HepG2 (cell line): ENCODE data around the gene ITPR1. TPM values are rescaled to one million over a fixed set of nuclear protein-coding genes. Genes with fewer than 3 reads are reported as not detected.

Experiments
- ATAC-seq: fragments of 200-7000 bp; cut with Tn5 transposase; 3 replicates; pipeline ENCODE4 v1.9.1; 2020; ENCODE audit warnings: mild to moderate bottlenecking, moderate library complexity
- BruUV-seq: library from RNA; stranded (reverse); fragments of 400-500 nt; replicated peaks from 2 replicates; lab custom pipeline; 2021; lab: Mats Ljungman, UMichigan
- CTCF ChIA-PET: fragments of 300-600 bp; formaldehyde crosslinking; extraction: SDS; loops from one replicate; lab custom pipeline; 2021; ENCODE audit warnings: low total read pairs, inconsistent platforms, low intra/inter-chr PET ratio; lab: Yijun Ruan, JAX
- POLR2A ChIA-PET: fragments of 350-600 bp; sonication (Branson Sonifier 250); formaldehyde crosslinking; loops from one replicate; lab custom pipeline; 2020; ENCODE audit warnings: antibody characterized with exemption, inconsistent platforms; lab: Yijun Ruan, JAX
- DNase-seq: peaks from one replicate; pipeline ENCODE4 v3.0.0-alpha.2; 2015; ENCODE audit warnings: low spot score
- FAIRE-seq: peaks from 3 replicates; lab custom pipeline; 2011; peaks lifted over from hg19 to GRCh38; lab: Jason Lieb, UNC
- H2AFZ ChIP-seq: one replicate; pipeline ENCODE4 v1.6.1; 2011; ENCODE audit warnings: low read length, inconsistent platforms
- H3K27ac ChIP-seq: fragments of 300-600 bp; 3 replicates; pipeline ENCODE4 v1.8.0; 2011; ENCODE audit warnings: mixed run types, mild to moderate bottlenecking, mixed read lengths, low read length, inconsistent platforms; ENCODE audit not compliant: insufficient read depth; ENCODE audit errors: extremely low read length
- H3K27me3 ChIP-seq, 2 experiments: fragments of 200-600 bp in 1 of 2; 2 replicates in 1 of 2; 3 replicates in 1 of 2; pipeline versions ENCODE4 v1.6.0 to v1.8.0; 2011; ENCODE audit warnings: low read length in 2 of 2, mild to moderate bottlenecking in 2 of 2, moderate library complexity in 2 of 2, inconsistent platforms in 1 of 2; ENCODE audit not compliant: insufficient read depth in 2 of 2, control insufficient read depth in 1 of 2
- H3K36me3 ChIP-seq, 2 experiments: fragments of 200-600 bp in 1 of 2; replicated peaks in 1 of 2; 2 replicates in 1 of 2; 3 replicates in 1 of 2; pipeline versions ENCODE4 v1.5.1 to v1.8.0; 2011; ENCODE audit warnings: low read length in 2 of 2, inconsistent platforms in 1 of 2; ENCODE audit not compliant: insufficient read depth in 2 of 2, control insufficient read depth in 1 of 2
- H3K4me1 ChIP-seq: 2 replicates; pipeline ENCODE4 v1.5.1; 2012; ENCODE audit warnings: low read length, inconsistent platforms; ENCODE audit not compliant: insufficient read depth
- H3K4me2 ChIP-seq: 2 replicates; pipeline ENCODE4 v1.6.0; 2011; ENCODE audit warnings: low read depth, low read length, inconsistent platforms
- H3K4me3 ChIP-seq, 3 experiments: fragments of 200-600 bp in 1 of 3; sonication (generic), shearing (Covaris generic) in 1 of 3; replicated peaks in 1 of 3; 2 replicates each; pipeline ENCODE4 v1.5.1; 2011 to 2016; ENCODE audit warnings: low read length in 3 of 3, inconsistent platforms in 2 of 3, low read depth in 2 of 3, mild to moderate bottlenecking in 2 of 3, control low read depth in 1 of 3, mixed read lengths in 1 of 3; ENCODE audit not compliant: insufficient read depth in 1 of 3
- H3K79me2 ChIP-seq: one replicate; pipeline ENCODE4 v1.6.1; 2011; ENCODE audit warnings: low read length, inconsistent platforms; ENCODE audit not compliant: insufficient read depth
- H3K9ac ChIP-seq: 2 replicates; pipeline ENCODE4 v1.6.0; 2011; ENCODE audit warnings: mild to moderate bottlenecking, low read depth, low read length, inconsistent platforms; ENCODE audit not compliant: insufficient read depth
- H3K9me3 ChIP-seq: 2 replicates; pipeline ENCODE4 v1.5.1; 2012; ENCODE audit warnings: mild to moderate bottlenecking, low read length
- H4K20me1 ChIP-seq: 2 replicates; pipeline ENCODE4 v1.6.0; 2011; ENCODE audit warnings: inconsistent platforms, mild to moderate bottlenecking, low read length, moderate library complexity; ENCODE audit not compliant: insufficient read depth
- ARID3A ChIP-seq: IDR thresholded peaks from 2 replicates; pipeline ENCODE4 v1.6.1; 2012; ENCODE audit warnings: low read depth, low read length, improper control_type of control experiment
- ATF5 ChIP-seq: sonication (generic); formaldehyde crosslinking; IDR thresholded peaks from 2 replicates; pipeline ENCODE4 v1.4.0; 2020; ENCODE audit warnings: mild to moderate bottlenecking, low read depth, missing genetic modification reagents
- CCAR2 ChIP-seq: fragments of 200-400 bp; formaldehyde crosslinking; optimal IDR thresholded peaks from 2 replicates; pipeline ENCODE3; 2018; ENCODE audit warnings: low read depth, mild to moderate bottlenecking, low read length, moderate library complexity
- MED1 ChIP-seq: sonication (generic); formaldehyde crosslinking; IDR thresholded peaks from 2 replicates; pipeline ENCODE4 v1.4.0; 2020; ENCODE audit warnings: missing genetic modification reagents
- MXD3 ChIP-seq: IDR thresholded peaks from 2 replicates; pipeline ENCODE4 v1.6.1; 2016; ENCODE audit warnings: mild to moderate bottlenecking, missing biosample characterization, missing genetic modification reagents
- REST ChIP-seq, 2 experiments: IDR thresholded peaks; 2 replicates each; pipeline ENCODE4 v1.6.1; 2011 to 2012; ENCODE audit warnings: low read length in 2 of 2, borderline replicate concordance in 1 of 2, low read depth in 1 of 2, mild to moderate bottlenecking in 1 of 2, moderate library complexity in 1 of 2
- ZBTB1 ChIP-seq: sonication (generic); formaldehyde crosslinking; IDR thresholded peaks from 2 replicates; pipeline ENCODE4 v1.4.0; 2020; ENCODE audit warnings: missing genetic modification reagents, borderline replicate concordance
- ZMYM4 ChIP-seq: sonication (generic); formaldehyde crosslinking; IDR thresholded peaks from 2 replicates; pipeline ENCODE4 v1.8.1; 2023; ENCODE audit warnings: mild to moderate bottlenecking, missing genetic modification reagents
- ZNF362 ChIP-seq: sonication (generic); formaldehyde crosslinking; IDR thresholded peaks from 2 replicates; pipeline ENCODE4 v1.4.0; 2020; ENCODE audit warnings: missing genetic modification reagents, mild to moderate bottlenecking, borderline replicate concordance
- ZNF572 ChIP-seq: sonication (generic); formaldehyde crosslinking; IDR thresholded peaks from 2 replicates; pipeline ENCODE4 v1.5.1; 2020; ENCODE audit warnings: mild to moderate bottlenecking, missing genetic modification reagents
- ZNF703 ChIP-seq: sonication (generic); formaldehyde crosslinking; IDR thresholded peaks from 2 replicates; pipeline ENCODE4 v1.5.1; 2020; ENCODE audit warnings: missing genetic modification reagents, mild to moderate bottlenecking, moderate library complexity, borderline replicate concordance
- ZNF770 ChIP-seq: sonication (generic); formaldehyde crosslinking; IDR thresholded peaks from 2 replicates; pipeline ENCODE4 v1.5.0; 2020; ENCODE audit warnings: mild to moderate bottlenecking, missing genetic modification reagents
- WGBS: methylation state at CpG from one replicate; pipeline ENCODE4 v1.1.6; 2017; ENCODE audit warnings: low lambda C conversion rate; 5-methylcytosine and 5-hydroxymethylcytosine counted together
- in situ Hi-C: cut with HindIII; loops from 2 replicates; pipeline ENCODE4 v1.10.0; 2017; ENCODE audit warnings: low pct_unique_long_range_greater_than_20kb; ENCODE audit not compliant: extremely low pct_ligation_motif_present
- intact Hi-C: fragments of 100-400 bp; cut with micrococcal nuclease; formaldehyde crosslinking; loops from one replicate; pipeline ENCODE4 v1.10.0; 2022; ENCODE audit not compliant: unreplicated experiment
- polyA plus RNA-seq, 8 experiments: library from polyadenylated mRNA; depleted of rRNA in 3 of 8; stranded (reverse) in 7 of 8; unstranded in 1 of 8; fragments of >200 nt; fragmentation: Illumina TruSeq in 4 of 8; extraction: Trizol in 4 of 8; gene quantifications; 2 replicates each; pipeline versions ENCODE4 v1.2.1 to v1.2.3, GENCODE V29; 2011 to 2016; ENCODE audit warnings: low read depth in 4 of 8, missing spikeins in 1 of 8, mixed read lengths in 1 of 8; ENCODE audit not compliant: insufficient read depth in 1 of 8
- total RNA-seq, 5 experiments: library from RNA; depleted of rRNA; stranded (reverse); fragments of >200 nt; fragmentation: Illumina TruSeq; extraction: Trizol; gene quantifications; 2 replicates each; pipeline ENCODE4 v1.2.3, GENCODE V29; 2016; ENCODE audit warnings: low read depth in 1 of 5

Gene ITPR1
- total and polyA plus RNA-seq, 2 of the 13 experiments (the other 11 are each of a cell fraction or from before 2014, with no cell fraction given): 10.0 to 11.4 TPM

GRCh38 chr3:4496087-4496452, 2.9 kb downstream of the ITPR1 start:
- ChIA-PET CTCF (no interaction called here), POLR2A (no interaction called here)
- intact Hi-C loops (loop anchor here (10.0 kb wide), 1 partner anchor 139 kb away; no protein-coding TSS in a partner anchor), in situ Hi-C loops (loop anchor here (5.0 kb wide), 1 partner anchor 71 kb away; no protein-coding TSS in a partner anchor)
- no peak for ATAC-seq
- Histone ChIP-seq H3K27me3 (no peaks in the 10 kb centered on the region; a peak in 1 of 5 replicates), H3K4me1 (peaks cover 61% of the 10 kb centered on the region), H2AFZ (no peak overlapping the region), H3K4me2 (no peak overlapping the region), H3K27ac (no peak overlapping the region), H3K9ac (no peak overlapping the region), H3K4me3 (no peak overlapping the region), H3K9me3 (no peaks in the 10 kb centered on the region), H3K36me3 (no peaks in the 10 kb centered on the region; a peak in 1 of 5 replicates), H4K20me1 (no peaks in the 10 kb centered on the region), H3K79me2 (peaks cover 4% of the 10 kb centered on the region)
- no peak for FAIRE-seq
- no peak for DNase-seq
- BruUV-seq: no TSS peak
- WGBS: 63% methylated on average over 3 of the region's 3 CpGs
- TF ChIP-seq ZNF770 (CRISPR knock-in tag) (no peak), ZMYM4 (CRISPR knock-in tag) (no peak), CCAR2 (no peak), ZNF572 (no peak), ZNF703 (CRISPR knock-in tag) (no peak), ARID3A (no peak), REST (IDR thresholded peaks at IDR 0.05; ENCODE audit: borderline replicate concordance in 1 of 2, low read depth in 1 of 2, low read length in 2 of 2) (no peak), ZNF362 (CRISPR knock-in tag) (no peak), MXD3 (CRISPR knock-in tag) (no peak), MED1 (CRISPR knock-in tag) (no peak), ZBTB1 (CRISPR knock-in tag) (no peak), ATF5 (CRISPR knock-in tag) (no peak)
